ENCODE results near the gene PDCD7. TPM values are rescaled to one million over a fixed set of nuclear protein-coding genes. Genes with fewer than 3 reads are reported as not detected.
"Not testable (repeated sequence)": the region's sequence is repeated elsewhere in the genome, so short reads cannot be mapped to it uniquely, and the experiment has no call there.

Gene PDCD7
- total RNA-seq, 1 experiment from 2014 or later, result 19.1 TPM

DNA sequence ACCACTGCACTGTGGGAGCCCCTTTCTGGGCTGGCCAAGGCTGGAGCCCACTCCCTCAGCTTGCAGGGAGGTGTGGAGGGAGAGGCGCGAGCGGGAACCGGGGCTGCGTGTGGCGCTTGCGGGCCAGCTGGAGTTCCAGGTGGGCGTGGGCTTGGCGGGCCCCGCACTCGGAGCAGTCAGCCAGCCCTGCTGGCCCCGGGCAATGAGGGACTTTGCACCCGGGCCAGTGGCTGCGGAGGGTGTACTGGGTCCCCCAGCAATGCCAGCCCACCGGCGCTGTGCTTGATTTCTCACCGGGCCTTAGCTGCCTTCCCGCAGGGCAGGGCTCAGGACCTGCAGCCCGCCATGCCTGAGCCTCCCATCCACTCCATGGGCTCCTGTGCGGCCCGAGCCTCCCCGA, 58.7 kb downstream of the PDCD7 start:
- not testable (repeated sequence) for DNase-seq (ENCODE audit: low read depth)

GRCh38 chr15:65072617-65073016, 61.0 kb downstream of the PDCD7 start:
- no peak for DNase-seq (ENCODE audit: low read depth)

DNA sequence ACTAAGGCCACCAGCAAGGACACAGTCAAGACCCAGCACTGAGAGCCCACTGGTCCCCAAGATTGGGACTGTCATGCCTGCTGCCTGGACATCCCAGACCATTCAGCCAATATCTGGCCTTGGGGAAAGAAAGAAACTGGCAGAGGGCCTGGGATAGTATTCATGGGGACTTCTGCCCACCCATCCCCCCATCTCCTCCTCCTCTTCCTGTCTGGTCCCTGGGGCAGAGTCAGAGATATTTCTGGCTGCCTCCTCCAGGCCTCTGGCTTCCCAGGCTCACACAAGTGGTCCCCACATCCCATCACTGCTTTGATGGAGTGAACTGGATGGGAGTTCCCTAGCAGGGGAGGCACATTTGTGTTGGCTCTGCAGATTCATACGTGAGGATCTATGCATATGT, 61.6 kb downstream of the PDCD7 start:
- peak; percentile 34 for DNase-seq (ENCODE audit: low read depth)

GRCh38 chr15:65071381-65071811, 62.2 kb downstream of the PDCD7 start:
- no peak for DNase-seq (ENCODE audit: low read depth)

DNA sequence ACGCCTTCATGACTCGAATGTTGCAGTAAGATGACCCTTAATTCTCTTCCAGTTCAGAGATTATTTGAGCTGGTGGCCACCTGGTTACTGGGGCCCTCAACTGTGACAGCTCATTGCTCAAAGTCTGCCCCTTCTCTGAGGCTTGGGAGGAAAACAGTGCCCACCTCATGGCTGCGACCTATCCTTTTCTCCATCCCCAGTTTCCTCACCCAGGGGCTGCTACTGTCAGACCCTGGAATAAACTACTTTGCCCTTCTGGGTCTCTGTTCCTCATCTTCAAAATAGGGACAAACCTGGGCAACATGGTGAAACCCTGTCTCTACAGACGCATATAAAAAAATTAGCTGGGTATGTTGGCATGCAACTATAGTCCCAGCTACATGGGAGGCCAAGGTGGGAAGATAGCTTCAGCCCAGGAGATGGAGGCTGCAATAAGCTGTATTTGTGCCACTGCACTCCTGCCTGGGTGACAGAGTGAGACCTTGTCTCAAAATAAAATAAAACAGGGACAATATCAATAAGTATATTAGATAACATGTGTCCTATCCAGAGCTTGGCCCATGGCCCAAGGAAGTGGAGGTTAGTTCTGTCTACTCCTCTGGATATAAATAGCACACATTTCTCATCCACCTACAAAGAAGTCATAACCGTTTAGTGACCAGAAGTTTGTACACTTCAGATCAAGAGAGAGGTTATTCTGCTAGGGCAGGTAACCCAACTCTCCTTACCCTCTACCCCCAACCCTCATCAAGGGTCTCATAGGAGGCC, 63.6 kb downstream of the PDCD7 start:
- no peak for DNase-seq (ENCODE audit: low read depth)

DNA sequence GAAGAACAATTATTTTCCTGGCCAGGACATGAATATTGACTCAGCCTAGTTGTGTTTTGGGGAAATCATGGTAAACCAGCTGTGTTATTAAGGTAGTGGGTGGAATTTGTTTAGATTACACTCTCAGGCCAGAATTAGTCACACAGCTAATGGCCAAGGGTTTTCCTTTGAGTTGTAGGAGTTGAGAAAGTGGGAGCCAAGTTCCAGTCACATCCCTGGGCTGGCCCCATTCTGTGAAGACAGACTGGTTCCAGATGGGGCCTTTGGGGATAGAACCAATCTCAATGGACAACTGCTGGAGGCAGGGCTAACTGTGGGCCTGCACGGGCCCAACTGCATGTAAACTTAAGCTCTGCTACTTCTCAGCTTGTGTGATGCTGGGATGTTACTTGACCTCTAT, 64.4 kb downstream of the PDCD7 start:
- peak; percentile 83 for DNase-seq (ENCODE audit: low read depth)

DNA sequence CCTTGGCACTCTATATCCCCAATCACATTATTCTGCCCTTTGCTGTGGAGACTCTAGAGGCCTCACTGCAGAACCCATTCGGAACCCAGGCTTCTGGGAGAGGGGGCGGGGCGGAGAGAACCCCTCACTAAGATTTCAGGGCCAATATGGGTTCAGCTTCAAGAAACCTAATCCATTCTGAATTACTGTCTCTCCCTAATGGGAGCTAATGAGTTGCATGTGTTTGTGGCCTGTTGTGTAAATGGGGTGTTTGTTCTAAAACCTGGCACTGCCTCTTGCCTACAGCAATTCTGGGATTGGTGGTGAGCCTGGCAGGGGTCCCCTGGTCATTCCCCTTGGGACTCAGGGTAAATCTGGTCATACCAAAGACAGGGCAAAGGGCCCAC, 65.2 kb downstream of the PDCD7 start:
- DNase-seq (ENCODE audit: low read depth), result no peak

GRCh38 chr15:65067645-65068402, 65.8 kb downstream of the PDCD7 start, which contains the start of gene RASL12:
Gene RASL12 (minus strand): TSS chr15:65067991. CDS start chr15:65067835, 156 bp downstream.
- DNase-seq (ENCODE audit: low read depth), result no peak

Other genes starting within 250 kb of the PDCD7 start
- 8.1 and 8.5 TPM in 2 replicates for gene ANKDD1A, start 221.9 kb downstream of the PDCD7 start, total RNA-seq (2014; rRNA removed; shearing (Covaris generic))
- gene SPG21, start 143.9 kb downstream of the PDCD7 start, total RNA-seq (2014; rRNA removed; shearing (Covaris generic)), result 80.7 and 94.9 TPM in 2 replicates
- 23.8 and 27.9 TPM in 2 replicates for gene MTFMT, start 104.2 kb downstream of the PDCD7 start, total RNA-seq (2014; rRNA removed; shearing (Covaris generic))
- gene SLC51B, start 88.4 kb downstream of the PDCD7 start, total RNA-seq (2014; rRNA removed; shearing (Covaris generic)), result not detected in 2 replicates
- 0.39 and 0.48 TPM in 2 replicates for gene RASL12, start 65.8 kb downstream of the PDCD7 start, total RNA-seq (2014; rRNA removed; shearing (Covaris generic))
- not detected in 2 replicates for gene KBTBD13, start 57.1 kb downstream of the PDCD7 start, total RNA-seq (2014; rRNA removed; shearing (Covaris generic))
- 0.12 and 0.39 TPM in 2 replicates for gene UBAP1L, start 18.6 kb downstream of the PDCD7 start, total RNA-seq (2014; rRNA removed; shearing (Covaris generic))
- gene CLPX, start 51.5 kb upstream of the PDCD7 start, total RNA-seq (2014; rRNA removed; shearing (Covaris generic)), result 24.9 and 26.9 TPM in 2 replicates
- 0.10 TPM in 1 of 2 replicates, not detected in the other for gene CILP, start 77.7 kb upstream of the PDCD7 start, total RNA-seq (2014; rRNA removed; shearing (Covaris generic))
- gene PARP16, start 153.1 kb upstream of the PDCD7 start, total RNA-seq (2014; rRNA removed; shearing (Covaris generic)), result 7.7 and 8.2 TPM in 2 replicates
- not detected in 2 replicates for gene RNU5A-1, start 162.2 kb upstream of the PDCD7 start, total RNA-seq (2014; rRNA removed; shearing (Covaris generic))
- gene RNU5B-1, start 170.9 kb upstream of the PDCD7 start, total RNA-seq (2014; rRNA removed; shearing (Covaris generic)), result not detected in 2 replicates
- not detected in 2 replicates for gene IGDCC3, start 244.2 kb upstream of the PDCD7 start, total RNA-seq (2014; rRNA removed; shearing (Covaris generic))

Measured in RPMI7951 (cell line).